GM21825 (cell line): Measurements from ENCODE around the gene OR5A1.

Experiments used
- ATAC-seq: cut with Tn5 transposase; IDR thresholded peaks from one replicate; pipeline ENCODE4 v1.9.1; 2021; ENCODE audit warnings: mild to moderate bottlenecking, moderate library complexity; ENCODE audit not compliant: unreplicated experiment

OR5A1 gene

DNA sequence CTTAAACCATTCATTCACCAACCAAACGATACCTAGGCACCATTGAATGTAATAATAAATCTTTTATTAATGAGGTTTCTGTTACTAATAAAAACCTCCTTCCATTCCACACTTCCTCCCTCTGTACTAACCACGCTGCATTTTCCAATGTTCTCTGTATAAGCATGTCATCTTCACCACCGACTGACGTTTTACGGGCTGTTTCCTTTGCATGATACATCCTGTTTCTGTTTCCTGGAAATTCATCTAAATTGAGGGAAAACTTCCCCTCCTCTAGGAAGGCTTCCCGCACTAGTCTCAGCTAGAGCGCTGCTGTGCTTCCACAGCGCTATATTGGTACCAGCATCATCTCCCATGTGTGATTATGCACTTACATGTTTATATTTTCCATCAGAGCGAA lies 38.9 kb downstream of the OR5A1 start:
- no peak for ATAC-seq

DNA sequence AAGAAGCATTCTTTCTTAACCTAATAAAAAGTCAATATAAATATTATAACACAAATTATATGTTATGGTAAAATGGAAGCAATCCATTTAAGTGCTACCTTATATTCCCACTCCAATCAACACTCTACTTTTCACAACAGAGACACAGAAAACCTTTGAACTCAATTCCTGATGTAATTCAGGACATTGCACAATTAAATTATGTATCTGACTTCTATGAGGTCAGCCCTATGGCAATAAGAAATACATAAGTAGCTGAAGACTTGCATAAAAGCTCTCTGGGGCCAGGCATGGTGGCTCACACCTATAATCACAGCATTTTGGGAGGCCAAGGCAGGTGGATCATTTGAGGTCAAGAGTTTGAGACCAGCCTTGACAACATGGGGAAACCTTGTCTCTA lies 43.6 kb downstream of the OR5A1 start:
- ATAC-seq: no peak

DNA sequence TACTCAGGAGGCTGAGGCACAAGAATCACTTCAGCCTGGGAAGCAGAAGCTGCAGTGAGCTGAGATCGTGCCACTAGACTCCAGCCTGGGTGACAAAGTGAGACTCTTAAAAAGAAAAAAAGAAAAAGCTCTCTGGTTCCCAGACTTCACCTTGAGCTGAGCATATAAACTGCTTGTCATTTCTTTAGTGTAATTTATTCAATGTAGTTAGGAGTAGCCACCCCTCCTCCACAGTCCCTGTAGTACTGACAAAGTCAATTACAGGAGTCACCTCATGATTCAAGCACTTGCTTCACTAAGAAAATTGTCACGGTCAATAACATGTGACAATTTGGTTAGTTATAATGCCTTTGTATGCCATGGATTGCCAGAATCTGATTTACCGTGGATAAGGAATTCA lies 44.1 kb downstream of the OR5A1 start:
- no peak for ATAC-seq
